H1 (cell line): ENCODE measurements around the gene BORCS8. TPM values are rescaled to one million over a fixed set of nuclear protein-coding genes. Genes with fewer than 3 reads are reported as not detected.

ENCODE experiments used
- CTCF ChIA-PET: fragments of 300-600 bp; sonication (Branson Sonifier 250); formaldehyde crosslinking; loops from one replicate; lab custom pipeline; 2021; ENCODE audit not compliant: partially characterized antibody; lab: Charles Lee
- POLR2A ChIA-PET: fragments of 300-600 bp; sonication (Branson Sonifier 250); formaldehyde crosslinking; loops from one replicate; lab custom pipeline; 2021; ENCODE audit warnings: inconsistent platforms; ENCODE audit not compliant: partially characterized antibody; lab: Charles Lee
- DNase-seq, 2 experiments: peaks; one replicate each; pipeline versions ENCODE4 v3.0.0 to v3.0.0-alpha.2; 2010 to 2022; ENCODE audit warnings: low spot score in 2 of 2, low read depth in 1 of 2, mixed read lengths in 1 of 2
- FAIRE-seq: peaks from 2 replicates; lab custom pipeline; 2011; peaks lifted over from hg19 to GRCh38; lab: Jason Lieb, UNC
- H2AFZ ChIP-seq: 2 replicates; pipeline ENCODE4 v1.8.1; 2012; ENCODE audit warnings: low read length, inconsistent platforms
- H2AK5ac ChIP-seq: 2 replicates; pipeline ENCODE4 v1.6.1; 2013; ENCODE audit warnings: low read depth, low read length
- H2BK120ac ChIP-seq: replicated peaks from 2 replicates; pipeline ENCODE3; 2013; ENCODE audit warnings: low read depth, low read length, inconsistent platforms
- H2BK12ac ChIP-seq: 2 replicates; pipeline ENCODE4 v1.6.1; 2013; ENCODE audit warnings: low read depth, low read length
- H2BK15ac ChIP-seq: 2 replicates; pipeline ENCODE4 v1.6.1; 2013; ENCODE audit warnings: low read length
- H2BK20ac ChIP-seq: 2 replicates; pipeline ENCODE4 v1.6.1; 2013; ENCODE audit warnings: low read length
- H2BK5ac ChIP-seq: 2 replicates; pipeline ENCODE4 v1.6.1; 2013; ENCODE audit warnings: low read depth, low read length
- H3K14ac ChIP-seq: 2 replicates; pipeline ENCODE4 v1.6.1; 2013; ENCODE audit warnings: inconsistent platforms; ENCODE audit not compliant: insufficient read length
- H3K18ac ChIP-seq: 2 replicates; pipeline ENCODE4 v1.6.1; 2013; ENCODE audit warnings: low read length; ENCODE audit errors: extremely low read depth
- H3K23ac ChIP-seq: 2 replicates; pipeline ENCODE4 v1.6.1; 2013; ENCODE audit warnings: inconsistent platforms; ENCODE audit not compliant: insufficient read length
- H3K23me2 ChIP-seq: 2 replicates; pipeline ENCODE4 v1.6.1; 2013; ENCODE audit warnings: low read depth, low read length
- H3K27ac ChIP-seq: 2 replicates; pipeline ENCODE4 v1.6.1; 2011; ENCODE audit warnings: low read depth, low read length, inconsistent platforms
- H3K27me3 ChIP-seq, 4 experiments: replicated peaks in 1 of 4; 1 replicate in 1 of 4; 2 replicates in 3 of 4; pipeline versions ENCODE4 v1.6.1 to v1.8.1; 2011 to 2013; ENCODE audit warnings: low read length in 3 of 4, mild to moderate bottlenecking in 3 of 4, inconsistent platforms in 2 of 4, mixed read lengths in 2 of 4, moderate library complexity in 1 of 4; ENCODE audit not compliant: control insufficient read depth in 3 of 4, insufficient read depth in 3 of 4; ENCODE audit errors: extremely low read depth in 1 of 4
- H3K36me3 ChIP-seq, 4 experiments: 2 replicates each; pipeline versions ENCODE4 v1.6.1 to v1.8.1; 2011 to 2013; ENCODE audit warnings: mild to moderate bottlenecking in 4 of 4, low read length in 3 of 4, moderate library complexity in 2 of 4, control low read depth in 1 of 4, inconsistent platforms in 1 of 4; ENCODE audit not compliant: insufficient read depth in 4 of 4, control insufficient read depth in 2 of 4
- H3K4ac ChIP-seq: replicated peaks from 2 replicates; pipeline ENCODE3; 2013; ENCODE audit warnings: low read length, low read depth, mixed read lengths, inconsistent platforms; ENCODE audit not compliant: insufficient read length
- H3K4me1 ChIP-seq, 4 experiments: replicated peaks in 1 of 4; 1 replicate in 1 of 4; 2 replicates in 3 of 4; pipeline versions ENCODE4 v1.6.1 to v1.8.1; 2011 to 2013; ENCODE audit warnings: low read length in 3 of 4, inconsistent platforms in 2 of 4, mixed read lengths in 1 of 4; ENCODE audit not compliant: insufficient read depth in 4 of 4, control insufficient read depth in 3 of 4
- H3K4me2 ChIP-seq, 2 experiments: 2 replicates each; pipeline versions ENCODE4 v1.6.1 to v1.8.1; 2011 to 2013; ENCODE audit warnings: low read depth in 2 of 2, low read length in 2 of 2, control low read depth in 1 of 2, inconsistent platforms in 1 of 2, mild to moderate bottlenecking in 1 of 2; ENCODE audit not compliant: insufficient read depth in 1 of 2
- H3K4me3 ChIP-seq, 4 experiments: fragments of 200-600, 300-600 bp in 1 of 4; sonication (generic), shearing (Covaris generic), sonication (Bioruptor Twin) in 1 of 4; 2 replicates each; pipeline versions ENCODE4 v1.5.1 to v1.8.1; 2011 to 2016; ENCODE audit warnings: low read length in 4 of 4, low read depth in 3 of 4, control low read depth in 2 of 4, inconsistent platforms in 2 of 4, mild to moderate bottlenecking in 2 of 4, mixed read lengths in 1 of 4, moderate library complexity in 1 of 4; ENCODE audit not compliant: insufficient read depth in 2 of 4; ENCODE audit errors: extremely low read depth in 1 of 4
- H3K56ac ChIP-seq: replicated peaks from 2 replicates; pipeline ENCODE3; 2013; ENCODE audit warnings: low read depth, mild to moderate bottlenecking, mixed read lengths, low read length, inconsistent platforms; ENCODE audit not compliant: insufficient read length
- H3K79me1 ChIP-seq: 2 replicates; pipeline ENCODE4 v1.6.1; 2013; ENCODE audit warnings: low read depth, low read length, control low read depth
- H3K79me2 ChIP-seq, 2 experiments: 2 replicates each; pipeline versions ENCODE4 v1.6.1 to v1.8.1; 2012 to 2013; ENCODE audit warnings: low read length in 2 of 2, mild to moderate bottlenecking in 2 of 2, inconsistent platforms in 1 of 2; ENCODE audit not compliant: insufficient read depth in 2 of 2, control insufficient read depth in 1 of 2
- H3K9ac ChIP-seq, 4 experiments: replicated peaks in 1 of 4; 1 replicate in 1 of 4; 2 replicates in 3 of 4; pipeline versions ENCODE4 v1.6.1 to v1.8.1; 2011 to 2013; ENCODE audit warnings: low read depth in 3 of 4, low read length in 3 of 4, control low read depth in 2 of 4, mild to moderate bottlenecking in 2 of 4, moderate library complexity in 2 of 4, inconsistent platforms in 1 of 4; ENCODE audit errors: extremely low read depth in 1 of 4
- H3K9me3 ChIP-seq, 2 experiments: 2 replicates each; pipeline versions ENCODE4 v1.6.1 to v1.8.1; 2012 to 2013; ENCODE audit warnings: mild to moderate bottlenecking in 2 of 2, moderate library complexity in 2 of 2, control low read depth in 1 of 2, inconsistent platforms in 1 of 2, low read depth in 1 of 2, low read length in 1 of 2, mixed read lengths in 1 of 2; ENCODE audit not compliant: insufficient read depth in 2 of 2
- H4K20me1 ChIP-seq, 2 experiments: replicated peaks in 1 of 2; 2 replicates each; pipeline versions ENCODE3 to v1.8.1; 2011 to 2013; ENCODE audit warnings: inconsistent platforms in 2 of 2, low read length in 2 of 2, mild to moderate bottlenecking in 1 of 2; ENCODE audit not compliant: insufficient read depth in 2 of 2, control insufficient read depth in 1 of 2
- H4K5ac ChIP-seq: 2 replicates; pipeline ENCODE4 v1.6.1; 2013; ENCODE audit warnings: low read length, low read depth, mixed read lengths, inconsistent platforms; ENCODE audit not compliant: insufficient read length
- H4K8ac ChIP-seq: 2 replicates; pipeline ENCODE4 v1.8.0; 2013; ENCODE audit warnings: mild to moderate bottlenecking, moderate library complexity, low read length, inconsistent platforms; ENCODE audit not compliant: insufficient read depth; ENCODE audit errors: extremely low read depth
- H4K91ac ChIP-seq: replicated peaks from 2 replicates; pipeline ENCODE3; 2013; ENCODE audit warnings: low read length, mixed read lengths, inconsistent platforms; ENCODE audit not compliant: insufficient read length
- BACH1 ChIP-seq: IDR thresholded peaks from 2 replicates; pipeline ENCODE4 v1.6.1; 2012; ENCODE audit warnings: low read length, improper control_type of control experiment
- BCL11A ChIP-seq, 2 experiments: IDR thresholded peaks; one replicate each; pipeline ENCODE4 v1.6.1; 2011; ENCODE audit warnings: low read depth in 2 of 2, low read length in 2 of 2, mild to moderate bottlenecking in 2 of 2
- CBX8 ChIP-seq: fragments of 300-800, 300-1000 bp; sonication (generic); IDR thresholded peaks from 2 replicates; pipeline ENCODE4 v1.7.1; 2016; ENCODE audit warnings: low read depth, low read length, borderline replicate concordance
- CREB1 ChIP-seq: IDR thresholded peaks from 2 replicates; pipeline ENCODE4 v1.6.1; 2012; ENCODE audit warnings: inconsistent platforms
- EP300 ChIP-seq, 2 experiments: IDR thresholded peaks; 1 replicate in 1 of 2; 2 replicates in 1 of 2; pipeline ENCODE4 v1.6.1; 2011 to 2012; ENCODE audit warnings: low read depth in 2 of 2, low read length in 2 of 2, mild to moderate bottlenecking in 2 of 2, borderline replicate concordance in 1 of 2, inconsistent platforms in 1 of 2, moderate library complexity in 1 of 2
- GABPA ChIP-seq: IDR thresholded peaks from 2 replicates; pipeline ENCODE4 v1.6.1; 2011; ENCODE audit warnings: mild to moderate bottlenecking, low read length, moderate library complexity, borderline replicate concordance; ENCODE audit not compliant: insufficient read depth
- RFX5 ChIP-seq: IDR thresholded peaks from 2 replicates; pipeline ENCODE4 v1.6.1; 2011; ENCODE audit warnings: low read depth, low read length, improper control_type of control experiment, borderline replicate concordance
- SIX5 ChIP-seq: IDR thresholded peaks from 2 replicates; pipeline ENCODE4 v1.6.1; 2011; ENCODE audit warnings: mild to moderate bottlenecking, low read depth, low read length
- SP1 ChIP-seq: IDR thresholded peaks from 2 replicates; pipeline ENCODE4 v1.6.1; 2011; ENCODE audit warnings: low read depth, low read length
- SP2 ChIP-seq: IDR thresholded peaks from 2 replicates; pipeline ENCODE4 v1.6.1; 2012; ENCODE audit warnings: mild to moderate bottlenecking, low read length, inconsistent platforms
- SP4 ChIP-seq: IDR thresholded peaks from 2 replicates; pipeline ENCODE4 v1.6.1; 2012; ENCODE audit warnings: low read length, inconsistent platforms
- TAF1 ChIP-seq: IDR thresholded peaks from 2 replicates; pipeline ENCODE4 v1.6.1; 2011; ENCODE audit warnings: mild to moderate bottlenecking, low read depth, low read length
- USF2 ChIP-seq: IDR thresholded peaks from 2 replicates; pipeline ENCODE4 v1.6.1; 2011; ENCODE audit warnings: low read length, improper control_type of control experiment
- ZNF274 ChIP-seq: IDR thresholded peaks from 2 replicates; pipeline ENCODE4 v1.7.0; 2012; ENCODE audit warnings: low read length, borderline replicate concordance; ENCODE audit errors: extremely low read depth
- WGBS, 2 experiments: shearing (Covaris generic) in 1 of 2; methylation state at CpG; one replicate each; pipeline versions ENCODE4 v1.1.6 to v1.1.7; 2013 to 2015; ENCODE audit warnings: low lambda C conversion rate in 2 of 2, mixed read lengths in 2 of 2, inconsistent platforms in 1 of 2, low coverage in 1 of 2, missing lambda C conversion rate in 1 of 2; ENCODE audit not compliant: insufficient replicate concordance in 2 of 2, insufficient coverage in 1 of 2, insufficient read length in 1 of 2; ENCODE audit errors: extremely low coverage in 1 of 2, missing lambda C conversion rate in 1 of 2; 5-methylcytosine and 5-hydroxymethylcytosine counted together
- polyA plus RNA-seq, 7 experiments: library from polyadenylated mRNA; depleted of rRNA in 3 of 7; stranded (reverse) in 5 of 7; unstranded in 2 of 7; fragments of >200 nt in 5 of 7; fragments of 200-250 nt in 2 of 7; gene quantifications; 1 replicate in 5 of 7; 2 replicates in 1 of 7; 4 replicates in 1 of 7; pipeline versions ENCODE4 v1.2.1 to v1.2.3, GENCODE V29; 2011 to 2013; ENCODE audit warnings: missing spikeins in 2 of 7, mixed read lengths in 2 of 7
- total RNA-seq: library from RNA; stranded (reverse); fragmentation: NEBNext Ultra II Directional; extraction: Animal tissue kit (Norgen Biotek cat#: 25700); gene quantifications from 2 replicates; pipeline ENCODE4 v1.2.1, GENCODE V29; 2021

The BORCS8 gene
- total and polyA plus RNA-seq, 2 of the 8 experiments (the other 6 are each of a cell fraction or from before 2014, with no cell fraction given) = 15.0 to 15.9 TPM

- no peaks in the 10 kb centered on the region for H3K79me1 ChIP-seq
- no peak overlapping the region for H3K4ac ChIP-seq
- H2BK20ac ChIP-seq = no peak overlapping the region
- no peak overlapping the region for H3K56ac ChIP-seq
- no peak overlapping the region for H3K14ac ChIP-seq
- no peak for DNase-seq
- H3K23ac ChIP-seq = no peak overlapping the region
- no peak overlapping the region for H2BK15ac ChIP-seq
- H3K27ac ChIP-seq = no peak overlapping the region
- no peaks in the 10 kb centered on the region for H3K36me3 ChIP-seq
- POLR2A ChIA-PET = interaction anchor here (9.4 kb wide), 1 partner anchor 10 kb away, joined by 133 read pairs; the partner anchor contains the start of gene MEF2B
- no peak overlapping the region for H4K8ac ChIP-seq
- peaks cover 0 to 8% (median 5%) of the 10 kb centered on the region in 4 experiments; a peak in 3 of 7 replicates for H3K4me1 ChIP-seq
- no peak overlapping the region for H2BK12ac ChIP-seq
- no peak overlapping the region for H2AFZ ChIP-seq
- H4K20me1 ChIP-seq = no peaks in the 10 kb centered on the region
- CTCF ChIA-PET = interaction anchor here (0.8 to 11.9 kb wide), 2 partner anchors 12 to 33 kb away, joined by 3 to 109 read pairs; no protein-coding TSS in a partner anchor
- H4K91ac ChIP-seq = no peak overlapping the region
- no peaks in the 10 kb centered on the region; a peak in 1 of 7 replicates for H3K27me3 ChIP-seq
- no peak overlapping the region for H3K9ac ChIP-seq
- no peak overlapping the region for H3K4me3 ChIP-seq
- 95% methylated on average over 7 of the region's 7 CpGs; no CpG with 5 or more reads in 1 of the 2 experiments for WGBS, 2 experiments
- no peak for FAIRE-seq
- H3K9me3 ChIP-seq = no peaks in the 10 kb centered on the region
- peaks cover 4% of the 10 kb centered on the region; the same call in 1 of the 2 replicates for H3K23me2 ChIP-seq
- H3K4me2 ChIP-seq = no peak overlapping the region
- no peak overlapping the region for H2BK5ac ChIP-seq
- no peak overlapping the region for H2BK120ac ChIP-seq
- H3K79me2 ChIP-seq = no peaks in the 10 kb centered on the region
- no peak overlapping the region for H4K5ac ChIP-seq
- H2AK5ac ChIP-seq = no peak overlapping the region
- H3K18ac ChIP-seq = no peak overlapping the region
- TF ChIP-seq CREB1 (no peak), SP4 (no peak), BACH1 (no peak), GABPA (no peak), BCL11A (IDR thresholded peaks at IDR 0.05; ENCODE audit: low read depth in 2 of 2, low read length in 2 of 2) (no peak), SIX5 (no peak), ZNF274 (no peak), RFX5 (no peak), SP2 (no peak), TAF1 (no peak), USF2 (no peak), CBX8 (no peak), SP1 (no peak), EP300 (IDR thresholded peaks at IDR 0.05; ENCODE audit: borderline replicate concordance in 1 of 2, low read depth in 2 of 2, low read length in 2 of 2) (no peak)
Observed at GRCh38 chr19:19162495-19162894, 29.5 kb downstream of the BORCS8 start.
